NCI-H1930 (cell line): ENCODE measurements around the gene EPO.
"Not testable (repeated sequence)": the region's sequence is repeated elsewhere in the genome, so short reads cannot be mapped to it uniquely, and the experiment has no call there.

ENCODE experiments used
- DNase-seq, 2 experiments: peaks; one replicate each; lab custom pipeline; 2025; lab: John Stamatoyannopoulos, UW

Gene EPO

DNA sequence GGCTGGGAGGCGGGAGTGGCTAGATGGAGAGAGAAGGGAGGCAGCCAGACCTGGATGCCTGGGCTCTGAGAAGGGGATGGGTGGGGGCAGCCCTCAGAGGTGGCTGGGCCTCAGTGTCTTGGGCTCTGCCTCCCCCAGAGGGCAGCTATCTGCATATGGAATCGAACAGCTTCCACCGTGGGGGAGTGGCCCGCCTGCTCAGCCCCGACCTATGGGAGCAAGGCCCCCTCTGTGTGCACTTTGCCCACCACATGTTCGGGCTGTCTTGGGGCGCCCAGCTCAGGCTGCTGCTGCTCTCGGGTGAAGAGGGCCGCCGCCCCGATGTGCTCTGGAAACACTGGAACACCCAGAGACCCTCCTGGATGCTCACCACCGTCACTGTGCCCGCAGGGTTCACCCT, 16.4 kb downstream of the EPO start:
- DNase-seq, result no peak

DNA sequence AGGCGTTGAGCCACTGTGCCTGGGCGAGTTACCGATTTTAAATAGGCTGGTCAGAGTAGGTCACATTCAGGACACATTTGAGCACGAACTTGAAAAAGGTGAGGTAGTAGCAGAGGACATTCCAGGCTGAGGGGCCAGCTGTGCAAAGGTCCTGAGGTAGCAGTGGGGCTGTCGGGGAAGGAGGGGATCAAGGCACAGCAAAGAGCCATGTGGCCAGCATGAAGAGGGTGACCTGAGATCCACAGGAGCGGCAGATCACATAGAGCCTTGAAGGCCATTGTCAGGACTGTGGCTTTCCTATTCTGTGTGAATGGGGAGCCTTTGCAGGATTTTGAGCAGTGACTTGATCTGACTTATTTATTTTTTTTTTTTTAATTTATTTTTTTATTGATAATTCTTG, 19.7 kb downstream of the EPO start:
- no peak for DNase-seq

GRCh38 chr7:100744605-100745004, 24.3 kb downstream of the EPO start:
- DNase-seq, result no peak

GRCh38 chr7:100745184-100745583, 24.9 kb downstream of the EPO start:
- DNase-seq, result peak; percentile 85 to 86

GRCh38 chr7:100752994-100753393, 32.7 kb downstream of the EPO start:
- no peak for DNase-seq

DNA sequence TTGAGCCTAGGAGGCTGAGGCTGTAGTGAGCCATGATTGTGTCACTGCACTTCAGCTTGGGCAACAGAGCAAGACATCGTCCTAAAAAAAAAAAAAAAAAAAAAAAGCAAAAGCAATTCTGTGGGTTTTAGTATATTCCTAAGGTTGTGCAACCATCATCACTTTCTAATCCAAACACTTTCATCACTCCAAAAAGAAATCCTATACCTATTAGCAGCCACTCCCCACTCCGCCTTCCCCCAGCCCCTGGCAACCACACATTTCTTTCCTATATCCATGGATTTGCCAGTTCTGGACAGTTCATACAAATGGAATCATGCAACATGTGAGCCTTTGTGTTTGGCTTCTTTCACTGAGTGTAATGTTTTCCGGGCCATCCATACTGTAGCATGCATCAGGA, 33.5 kb downstream of the EPO start:
- no peak for DNase-seq

DNA sequence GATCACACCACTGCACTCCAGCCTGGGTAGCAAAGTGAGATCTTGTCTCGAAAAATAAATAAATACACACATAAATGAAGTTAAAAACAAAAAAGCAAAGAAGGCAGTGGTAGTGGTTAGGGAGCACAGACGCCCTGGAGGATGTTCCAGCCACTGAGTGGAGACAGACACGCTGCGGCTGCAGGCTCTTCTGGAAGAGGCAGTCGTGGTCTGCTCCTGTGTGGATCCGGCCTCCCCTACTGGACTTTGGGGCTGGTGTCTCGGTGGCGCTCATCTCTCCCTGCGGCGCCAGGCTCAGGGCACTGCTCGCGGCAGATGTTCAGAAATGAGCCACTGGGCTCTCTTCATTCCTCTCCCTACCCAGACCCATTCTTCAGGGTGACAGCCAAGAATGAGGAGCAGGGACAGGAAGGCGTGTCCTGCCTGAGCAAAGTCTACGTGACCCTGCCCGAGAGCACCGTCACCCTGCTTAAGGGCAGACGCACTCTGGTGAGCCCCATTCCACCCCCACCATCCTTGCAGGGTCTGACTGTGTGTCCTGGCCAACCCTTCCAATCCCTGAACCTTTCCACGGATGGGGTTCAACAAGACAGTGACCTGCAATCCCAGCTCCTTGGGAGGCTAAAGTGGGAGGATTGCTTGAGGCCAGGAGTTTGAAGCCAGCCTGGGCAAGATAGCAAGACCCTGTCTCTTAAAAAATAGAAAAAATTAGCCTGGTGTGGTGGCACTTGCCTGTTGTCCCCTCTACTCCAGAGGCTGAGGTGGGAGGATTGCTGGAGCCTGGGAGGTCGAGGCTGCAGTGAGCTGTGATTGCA, 39.3 kb downstream of the EPO start:
- no peak for DNase-seq

DNA sequence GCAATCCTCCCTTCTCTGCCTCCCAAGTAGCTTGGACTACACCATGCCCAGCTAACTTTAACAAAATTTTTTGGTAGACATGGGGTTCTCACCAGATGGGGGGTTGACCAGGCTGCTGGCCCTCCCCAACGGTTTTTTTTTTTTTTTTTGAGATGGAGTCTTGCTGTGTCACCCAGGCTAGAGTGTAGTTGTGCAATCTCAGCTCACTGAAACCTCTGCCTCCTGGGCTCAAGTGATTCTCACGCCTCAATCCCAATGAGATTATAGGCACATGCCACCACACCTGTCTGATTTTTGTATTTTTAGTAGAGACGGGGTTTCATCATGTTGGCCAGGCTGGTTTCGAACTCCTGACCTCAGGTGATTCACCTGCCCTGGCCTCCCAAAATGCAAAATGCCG, 42.6 kb downstream of the EPO start:
- not testable (repeated sequence) for DNase-seq

DNA sequence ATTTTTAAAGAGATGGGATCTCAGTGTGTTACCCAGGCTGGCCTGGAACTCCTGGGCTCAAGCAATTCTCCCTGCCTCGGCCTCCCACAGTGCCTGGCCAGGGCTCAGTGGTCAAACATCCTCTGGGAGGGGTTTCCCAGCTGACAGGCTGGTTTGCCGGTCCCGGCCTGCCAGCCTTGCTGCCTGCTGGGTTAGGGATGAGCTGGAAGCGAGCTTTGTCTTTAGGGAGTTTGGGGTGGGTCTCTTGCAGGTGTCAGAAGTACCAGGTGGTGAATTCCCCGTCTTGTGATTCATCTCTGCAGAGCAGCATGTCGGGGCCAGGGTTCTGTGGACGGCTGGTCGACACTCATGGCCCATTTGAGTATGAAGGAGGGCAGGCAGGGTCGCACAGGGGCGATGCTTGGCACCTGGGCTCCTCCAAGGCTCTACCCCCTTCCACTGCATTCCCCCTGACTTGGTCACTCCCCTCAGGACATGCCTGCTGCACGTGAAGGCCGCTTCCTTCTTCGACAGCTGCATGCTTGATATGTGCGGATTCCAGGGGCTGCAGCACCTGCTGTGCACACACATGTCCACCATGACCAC, 43.4 kb downstream of the EPO start:
- DNase-seq, result no peak

DNA sequence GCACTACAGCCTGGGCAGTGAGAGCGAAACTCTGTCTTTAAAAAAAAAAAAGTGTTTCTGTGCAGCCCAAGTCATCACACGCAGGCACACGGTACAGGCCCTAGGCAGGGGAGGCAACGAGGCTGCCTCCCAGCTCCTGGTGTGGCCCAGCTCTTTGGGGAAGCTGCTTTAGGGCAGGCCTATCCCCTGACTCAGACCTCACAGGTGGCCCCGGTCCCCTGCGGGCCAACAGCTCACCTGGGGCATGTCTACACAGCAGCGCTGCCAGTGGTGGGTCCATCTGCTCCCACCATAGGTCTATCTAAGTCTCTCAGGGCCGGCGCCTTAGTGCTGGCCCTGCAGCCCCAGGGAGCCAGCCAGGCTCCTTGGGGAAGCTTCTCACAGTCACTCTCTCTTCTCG, 44.6 kb downstream of the EPO start:
- no peak for DNase-seq

GRCh38 chr7:100765250-100765649, 45.0 kb downstream of the EPO start:
- DNase-seq, result no peak

DNA sequence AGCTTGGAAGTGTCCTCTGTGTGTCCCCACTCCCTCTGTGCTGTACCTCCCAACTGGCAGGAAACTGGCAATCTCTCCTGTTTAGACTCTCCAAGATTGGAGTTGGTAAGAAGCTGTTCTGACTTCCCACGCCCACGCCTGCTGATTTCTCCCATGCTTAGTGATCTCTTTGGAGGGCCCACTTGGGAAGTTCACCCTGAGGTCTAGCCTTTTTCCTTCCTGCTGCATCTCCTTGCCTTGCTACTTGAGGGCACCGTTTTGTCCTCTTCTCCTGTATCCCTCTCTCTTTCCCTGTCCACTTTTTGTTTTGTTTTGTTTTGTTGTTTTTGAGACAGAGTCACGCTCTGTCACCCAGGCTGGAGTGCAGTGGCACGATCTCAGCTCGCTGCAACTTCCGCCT, 48.5 kb downstream of the EPO start:
- no peak for DNase-seq
